Non-pigmented ciliary epithelial cell (primary cell): ENCODE measurements around the gene KIAA1549.

Experiments
- DNase-seq: peaks from one replicate; pipeline ENCODE4 v3.0.0-alpha.2; 2010; ENCODE audit warnings: low read depth

KIAA1549 gene

GRCh38 chr7:138903859-138904435 lies 77.2 kb downstream of the KIAA1549 start:
- no peak for DNase-seq

DNA sequence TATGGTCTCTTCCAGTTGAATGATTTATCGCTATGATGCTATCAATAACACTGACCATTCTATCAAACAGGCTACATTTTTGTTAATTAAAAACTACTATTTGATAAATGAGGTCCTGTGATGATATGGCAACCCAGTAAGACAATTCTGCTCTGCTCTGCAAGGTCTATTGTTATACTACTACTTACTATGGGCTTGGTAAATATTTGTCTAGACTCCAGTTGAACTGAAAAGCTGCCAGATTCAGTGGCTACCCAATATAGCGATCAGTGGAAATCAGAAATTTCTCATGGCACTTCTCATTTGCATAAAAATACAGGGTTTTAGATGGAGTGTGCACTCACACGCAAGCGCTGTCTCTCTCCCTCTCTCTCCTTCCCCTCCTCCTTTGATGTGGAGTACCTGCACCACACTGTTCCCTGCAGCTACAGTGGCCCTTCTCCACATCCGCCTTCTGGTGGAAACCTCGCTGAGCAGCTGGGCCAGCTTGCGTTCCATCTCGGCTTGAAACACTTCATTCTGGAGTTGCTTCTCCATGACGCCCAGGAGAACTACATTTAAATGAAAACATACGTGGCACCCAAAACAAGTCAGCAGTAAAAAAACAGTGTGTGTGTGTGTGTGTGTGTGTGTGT lies 77.9 kb downstream of the KIAA1549 start:
- DNase-seq, result no peak

GRCh38 chr7:138902161-138902560 lies 79.0 kb downstream of the KIAA1549 start:
- DNase-seq, result no peak

DNA sequence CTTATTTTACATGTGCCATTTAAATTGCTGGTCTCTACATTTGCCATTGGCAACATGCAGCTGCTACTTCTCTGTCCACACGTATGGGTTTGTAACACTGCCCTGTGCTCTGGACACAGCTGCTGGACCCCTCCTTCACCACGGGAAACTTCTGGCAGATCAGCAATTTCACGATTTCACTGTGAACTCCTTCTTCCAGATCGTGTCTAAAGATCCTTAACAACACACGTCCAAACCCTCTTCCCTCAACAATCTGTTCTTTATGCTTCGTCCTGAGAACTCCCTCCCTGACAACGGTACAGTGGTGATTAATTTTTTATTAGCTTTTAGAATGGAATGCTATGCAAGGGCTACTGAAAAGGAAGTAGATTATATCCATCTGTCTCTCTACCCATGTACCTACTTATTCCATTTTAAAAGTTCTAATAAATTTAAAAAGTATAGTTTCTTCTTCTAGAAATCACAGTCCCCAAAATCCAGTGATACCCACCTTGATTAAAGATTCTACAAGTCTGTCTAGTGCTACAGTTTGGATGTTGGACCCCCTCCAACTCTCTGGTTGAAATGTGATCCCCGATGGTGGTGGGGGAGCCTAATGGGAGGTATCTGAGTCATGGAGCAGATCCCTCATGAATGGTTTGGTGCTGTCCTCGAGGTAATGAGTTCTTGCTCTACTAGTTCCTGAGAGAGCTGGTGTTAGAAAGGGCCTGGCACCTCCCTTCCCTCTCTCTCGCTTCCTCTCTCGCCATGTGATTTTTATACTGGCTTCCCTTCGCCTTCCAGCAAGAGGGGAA lies 81.0 kb downstream of the KIAA1549 start:
- DNase-seq, result no peak

- no peak for DNase-seq
Measured at GRCh38 chr7:138898802-138899201, 82.4 kb downstream of the KIAA1549 start.

DNA sequence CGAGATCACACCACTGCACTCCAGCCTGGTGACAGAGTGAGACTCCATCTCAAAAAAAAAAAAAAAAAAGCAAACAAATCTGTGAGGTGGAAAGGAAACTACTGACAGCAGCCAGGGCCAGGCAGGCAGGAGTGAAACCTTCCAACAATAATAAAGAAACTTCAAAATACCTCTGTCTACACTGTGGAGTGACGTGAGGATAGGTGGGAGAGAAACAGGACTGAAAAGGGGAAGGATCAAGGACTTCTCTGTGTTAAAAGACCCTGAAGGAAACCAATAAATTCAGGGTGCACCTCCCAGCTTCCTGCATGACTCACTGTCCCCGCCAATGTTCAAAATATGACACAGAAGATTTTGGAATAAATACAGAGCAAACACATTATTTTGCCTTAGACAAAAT lies 82.9 kb downstream of the KIAA1549 start:
- DNase-seq, result no peak

GRCh38 chr7:138895679-138896078 lies 85.5 kb downstream of the KIAA1549 start:
- DNase-seq, result no peak

DNA sequence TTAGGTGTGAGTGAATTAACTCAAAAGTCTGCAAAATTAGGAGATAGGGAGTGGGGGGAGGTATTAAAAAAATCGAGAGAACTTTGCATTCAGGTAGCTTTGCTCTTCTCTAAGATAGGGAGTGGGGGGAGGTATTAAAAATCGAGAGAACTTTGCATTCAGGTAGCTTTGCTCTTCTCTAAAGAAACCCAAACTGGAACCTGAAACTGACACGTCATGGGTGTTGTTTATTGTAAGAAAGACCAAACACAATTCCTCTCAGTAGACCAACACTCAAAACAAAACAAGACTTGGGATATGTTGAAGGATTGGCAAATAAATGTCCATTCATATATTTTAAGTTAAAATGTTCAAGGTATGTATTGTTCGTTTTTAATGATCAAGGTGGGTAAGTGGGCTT lies 87.9 kb downstream of the KIAA1549 start:
- no peak for DNase-seq

GRCh38 chr7:138892812-138893211 lies 88.4 kb downstream of the KIAA1549 start:
- no peak for DNase-seq

GRCh38 chr7:138892006-138892630 lies 89.1 kb downstream of the KIAA1549 start:
- no peak for DNase-seq

GRCh38 chr7:138891446-138891810 lies 89.8 kb downstream of the KIAA1549 start:
- DNase-seq, result no peak

GRCh38 chr7:138890499-138891445 lies 90.4 kb downstream of the KIAA1549 start:
- no peak for DNase-seq

DNA sequence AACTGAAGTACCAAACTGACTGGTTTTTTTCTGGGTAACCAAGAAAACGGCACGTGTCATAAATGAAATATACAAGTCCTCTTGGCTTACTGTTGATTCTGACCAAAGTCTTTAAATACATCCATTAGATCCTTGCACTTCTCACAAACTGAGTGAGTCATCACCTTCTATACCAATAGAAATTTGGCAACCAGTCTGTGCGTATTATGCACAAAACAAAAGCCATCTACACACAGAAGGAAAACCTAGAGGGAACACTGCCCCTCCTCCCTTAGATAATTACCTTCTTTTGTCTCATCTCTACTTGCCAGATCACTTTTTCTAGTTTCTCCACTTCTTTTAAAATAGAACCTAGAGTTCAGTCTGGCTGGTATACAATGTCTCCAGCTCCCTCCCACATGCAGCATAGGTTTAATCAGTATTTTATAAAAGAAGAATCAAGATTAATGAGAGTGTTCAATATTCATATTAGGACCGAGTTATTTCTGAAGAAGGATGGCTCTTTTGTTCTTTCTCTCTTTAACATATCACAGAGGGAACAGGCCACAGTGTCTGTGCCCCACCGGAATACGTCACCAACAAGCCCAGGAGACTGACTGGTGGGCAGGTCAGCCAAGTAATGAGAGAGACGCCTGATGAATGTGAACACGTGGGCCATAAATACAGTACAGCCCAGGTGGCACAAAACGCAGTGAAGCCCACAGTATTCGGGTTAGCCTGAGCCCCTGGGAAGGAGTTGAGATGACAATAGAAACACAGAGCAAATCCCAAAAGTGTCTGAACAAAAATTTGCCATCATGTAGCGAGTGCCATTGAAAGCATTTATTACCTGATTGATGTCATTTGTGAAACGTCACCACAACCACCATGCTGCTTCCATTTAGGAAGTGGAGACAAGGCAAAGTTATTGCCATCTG lies 91.3 kb downstream of the KIAA1549 start:
- no peak for DNase-seq

DNA sequence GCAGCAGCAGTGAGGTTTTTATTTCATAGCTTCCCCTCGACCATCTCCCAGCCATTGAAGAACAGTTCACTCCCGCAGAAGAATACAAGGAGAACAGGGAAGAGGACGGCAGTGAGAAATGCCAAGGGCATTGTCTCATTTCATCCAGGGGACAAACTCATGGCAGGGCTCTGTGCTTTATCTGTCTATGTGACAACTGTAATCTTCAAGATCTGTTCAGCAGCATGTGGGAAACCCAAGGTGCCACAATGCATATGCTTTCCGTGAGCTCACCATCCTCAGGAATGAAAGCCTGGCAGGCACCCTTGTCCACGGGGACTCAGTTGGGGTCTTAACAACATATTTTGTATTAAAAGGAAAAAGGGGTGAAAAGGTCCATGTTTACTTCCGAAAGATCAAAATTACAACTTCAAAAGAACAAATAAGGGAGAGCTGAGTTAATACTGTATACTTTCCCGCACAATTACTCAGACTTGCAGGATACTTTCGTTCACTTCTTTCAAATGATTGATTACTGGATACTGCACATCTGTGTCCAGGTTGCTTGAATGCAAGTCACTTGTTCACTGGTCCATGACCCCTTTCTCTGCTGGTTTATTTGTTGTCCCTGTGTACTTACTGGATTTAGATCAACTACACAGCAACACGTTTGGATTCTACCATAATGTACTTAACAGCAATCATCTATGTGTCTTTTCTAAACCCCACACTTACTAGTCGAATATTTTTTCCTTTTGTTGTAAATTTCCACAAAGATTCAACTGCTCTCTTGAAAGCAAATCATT lies 93.1 kb downstream of the KIAA1549 start:
- DNase-seq, result no peak

- no peak for DNase-seq
Measured at GRCh38 chr7:138887085-138887710, 94.0 kb downstream of the KIAA1549 start.

DNA sequence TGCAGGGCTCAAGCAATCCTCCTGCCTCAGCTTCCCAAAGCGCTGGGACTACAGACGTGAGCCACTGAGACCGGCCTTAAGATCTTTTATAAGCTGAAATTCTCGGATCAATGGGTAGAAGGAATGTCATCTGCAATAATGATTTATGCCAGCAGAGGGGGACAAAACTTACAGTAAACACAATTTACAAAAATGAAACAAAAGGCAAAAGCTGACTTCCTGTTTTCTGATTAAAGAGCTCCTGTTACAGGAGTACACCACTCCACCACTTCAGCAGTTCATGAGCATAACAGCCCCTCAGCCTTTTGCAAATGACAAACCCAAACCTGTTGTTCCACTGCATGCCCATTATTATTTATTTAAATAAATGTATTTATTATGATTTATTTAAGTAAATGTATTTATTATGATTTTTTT lies 94.7 kb downstream of the KIAA1549 start:
- peak; percentile 49 for DNase-seq

GRCh38 chr7:138885383-138886147 lies 95.6 kb downstream of the KIAA1549 start:
- DNase-seq, result no peak

DNA sequence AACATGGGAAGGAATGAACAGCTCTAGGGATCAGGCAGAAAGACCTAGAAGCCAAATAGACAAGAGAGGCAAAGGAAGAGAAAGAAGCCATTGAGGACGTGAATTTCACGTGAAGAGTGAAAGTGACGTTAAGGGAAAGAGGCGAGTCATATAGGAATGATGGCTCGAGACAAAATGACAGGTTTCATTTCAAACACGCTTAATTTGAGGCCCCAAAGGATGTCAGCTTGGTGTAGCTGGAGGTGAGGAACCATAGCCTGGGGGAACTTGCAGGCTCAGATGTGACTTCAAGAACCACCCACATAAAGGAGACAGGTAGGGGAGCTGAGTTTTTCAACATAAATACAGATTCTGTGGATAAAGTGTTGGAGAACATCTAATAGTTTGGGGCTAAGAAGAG lies 98.9 kb downstream of the KIAA1549 start:
- no peak for DNase-seq
